HG02973 (cell line): Measurements from ENCODE around the gene OR11A1.

Source experiments
- ATAC-seq: cut with Tn5 transposase; IDR thresholded peaks from one replicate; pipeline ENCODE4 v1.9.1; 2021; ENCODE audit warnings: moderate library complexity; ENCODE audit not compliant: unreplicated experiment

The OR11A1 gene

GRCh38 chr6:29456971-29457370 lies at the start of gene OR11A1, which contains the start of gene OR2H1:
TSS of gene OR11A1 (minus strand) at chr6:29457071. CDS start at chr6:29427641, 29,430 bp downstream.
TSS of gene OR2H1 (plus strand) at chr6:29457155. CDS start at chr6:29461770, 4,615 bp downstream.
- ATAC-seq: no peak

DNA sequence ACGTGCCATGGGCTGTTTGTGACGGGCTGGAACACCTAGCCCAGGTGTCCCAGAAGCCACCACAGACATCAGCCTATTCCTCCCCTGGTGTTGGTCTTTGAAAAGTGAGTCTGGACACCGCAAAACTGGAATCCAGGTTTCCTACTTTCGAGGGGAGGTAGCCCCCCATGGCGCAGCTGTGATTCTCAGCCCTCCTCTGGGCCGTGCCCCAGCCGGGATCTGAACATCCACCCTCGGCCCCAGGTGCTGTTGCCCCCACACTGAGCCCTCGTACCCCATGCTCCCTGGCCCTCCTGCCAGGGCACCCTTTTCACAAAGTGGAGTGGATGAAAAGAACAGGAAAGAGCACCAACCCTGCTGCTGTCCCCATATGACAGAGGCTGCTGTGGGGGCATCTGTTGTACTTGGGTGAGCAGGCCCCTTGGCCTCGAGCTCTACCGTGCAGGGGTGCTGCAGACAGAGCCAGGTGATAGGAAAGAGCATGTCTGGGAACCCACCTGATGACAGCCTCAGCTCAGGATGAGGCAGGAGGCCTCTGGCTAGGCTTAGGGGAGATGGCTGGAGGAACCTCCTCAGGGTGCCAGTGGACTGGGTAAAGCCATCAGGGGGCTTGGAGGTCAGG lies 49.7 kb upstream of the OR11A1 start:
- ATAC-seq: no peak

DNA sequence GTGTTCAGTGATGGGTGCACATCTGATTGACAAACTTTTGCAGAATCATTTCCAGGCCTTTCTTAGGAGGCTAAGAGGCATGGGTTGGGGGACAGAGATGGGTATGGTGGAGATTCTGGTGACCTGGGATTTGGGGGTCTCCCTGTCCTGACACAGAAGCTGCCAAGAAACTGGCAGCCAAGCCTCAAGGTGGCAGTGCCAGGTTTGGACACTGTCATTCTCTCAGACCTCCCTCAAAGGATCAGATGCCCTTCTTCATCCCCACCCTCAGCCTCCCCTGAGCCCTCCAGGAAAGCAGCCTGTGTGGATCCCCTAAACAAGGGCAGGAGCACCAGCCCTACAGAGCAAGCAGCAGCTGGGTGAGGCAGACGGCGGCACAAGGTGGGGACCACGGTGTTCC lies 48.9 kb upstream of the OR11A1 start:
- ATAC-seq: no peak

DNA sequence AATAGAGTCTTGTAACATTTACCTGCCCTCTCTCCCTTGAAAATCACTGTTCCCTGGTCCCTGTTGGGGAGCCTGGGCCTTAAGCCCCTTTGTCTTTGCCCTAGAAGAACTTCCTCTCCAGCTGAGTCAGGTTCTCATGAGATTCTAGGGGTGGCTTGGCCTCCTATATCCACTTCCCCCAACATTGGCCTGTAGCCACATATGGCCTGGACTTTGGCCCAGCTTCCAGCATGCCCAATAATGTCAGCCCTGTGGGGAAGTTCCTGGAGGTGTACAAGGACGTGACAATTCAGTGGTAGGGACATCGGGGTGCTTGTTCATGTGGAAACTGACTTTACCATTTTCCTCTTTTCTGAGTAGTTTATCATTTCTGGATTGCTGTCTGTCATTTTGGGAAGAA lies 48.1 kb upstream of the OR11A1 start:
- no peak for ATAC-seq

DNA sequence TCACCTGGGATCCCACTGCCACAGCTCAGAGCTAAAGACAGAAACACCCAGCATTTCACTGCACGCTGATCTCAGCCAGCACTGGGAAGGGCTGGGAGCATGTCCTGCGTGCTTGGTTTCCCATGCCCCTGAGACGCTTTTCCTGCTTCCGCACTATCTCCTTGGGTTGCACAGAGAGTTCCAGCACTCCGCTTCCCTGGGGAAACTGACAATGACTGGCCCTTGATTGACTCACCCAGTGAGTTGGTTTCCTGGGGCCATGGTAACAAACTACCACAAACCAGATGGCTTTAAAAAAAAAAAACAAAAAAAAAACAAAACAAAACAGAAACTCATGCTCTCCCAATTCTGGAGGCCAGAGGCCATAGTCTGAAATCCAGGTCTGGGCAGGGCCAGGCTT lies 45.7 kb upstream of the OR11A1 start:
- ATAC-seq: no peak

GRCh38 chr6:29502181-29502580 lies 45.3 kb upstream of the OR11A1 start:
- no peak for ATAC-seq

- ATAC-seq: no peak
Observed at GRCh38 chr6:29501106-29501505, 44.2 kb upstream of the OR11A1 start.

DNA sequence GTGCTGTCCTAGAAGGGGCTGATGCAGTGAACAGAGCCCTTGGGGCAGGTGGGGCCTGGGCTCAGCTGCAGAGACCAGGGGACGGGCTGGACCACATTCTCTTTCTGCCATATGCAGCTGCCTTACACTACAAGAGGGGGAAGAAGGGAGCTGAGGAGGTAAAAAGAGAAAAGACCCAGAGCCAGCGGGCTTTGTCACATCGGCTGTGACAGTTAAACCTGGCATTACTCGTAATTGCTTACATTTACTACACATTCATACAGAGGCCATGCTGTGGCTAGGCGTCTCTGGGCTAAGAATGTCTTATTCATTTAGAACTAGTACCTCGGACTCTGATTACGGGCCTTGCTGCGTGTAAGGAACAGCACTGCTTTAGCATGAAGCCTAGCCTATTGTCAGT lies 43.7 kb upstream of the OR11A1 start:
- no peak for ATAC-seq

- ATAC-seq: no peak
Observed at GRCh38 chr6:29499704-29500103, 42.8 kb upstream of the OR11A1 start.

- no peak for ATAC-seq
Observed at GRCh38 chr6:29496961-29497360, 40.1 kb upstream of the OR11A1 start.

- no peak for ATAC-seq
Observed at GRCh38 chr6:29495571-29495970, 38.7 kb upstream of the OR11A1 start.

DNA sequence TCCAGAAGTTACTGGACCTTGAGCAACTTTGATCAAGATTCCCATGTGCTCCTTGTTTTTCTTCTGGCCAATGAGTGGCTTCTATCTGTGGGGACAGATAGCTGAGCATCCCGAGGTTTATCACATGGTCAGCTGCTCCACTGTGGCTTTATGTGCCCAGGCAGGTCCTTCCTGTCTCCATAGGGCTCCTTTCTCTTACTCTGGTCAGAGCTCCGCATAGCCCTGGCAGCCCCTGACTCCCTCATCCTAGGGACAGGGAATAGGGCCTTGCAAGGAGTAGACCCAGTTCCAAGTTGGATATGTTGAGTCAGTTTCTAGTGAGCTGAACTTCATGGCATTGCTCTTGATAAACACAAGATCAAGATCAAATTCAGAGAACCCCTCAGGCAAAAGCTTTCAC lies 37.3 kb upstream of the OR11A1 start:
- ATAC-seq: no peak

- ATAC-seq: no peak
Observed at GRCh38 chr6:29493261-29493660, 36.4 kb upstream of the OR11A1 start.

- ATAC-seq: no peak
Observed at GRCh38 chr6:29491574-29491973, 34.7 kb upstream of the OR11A1 start.

- no peak for ATAC-seq
Observed at GRCh38 chr6:29490552-29490951, 33.7 kb upstream of the OR11A1 start.

- no peak for ATAC-seq
Observed at GRCh38 chr6:29490055-29490454, 33.2 kb upstream of the OR11A1 start.

- no peak for ATAC-seq
Observed at GRCh38 chr6:29489286-29489685, 32.4 kb upstream of the OR11A1 start.

DNA sequence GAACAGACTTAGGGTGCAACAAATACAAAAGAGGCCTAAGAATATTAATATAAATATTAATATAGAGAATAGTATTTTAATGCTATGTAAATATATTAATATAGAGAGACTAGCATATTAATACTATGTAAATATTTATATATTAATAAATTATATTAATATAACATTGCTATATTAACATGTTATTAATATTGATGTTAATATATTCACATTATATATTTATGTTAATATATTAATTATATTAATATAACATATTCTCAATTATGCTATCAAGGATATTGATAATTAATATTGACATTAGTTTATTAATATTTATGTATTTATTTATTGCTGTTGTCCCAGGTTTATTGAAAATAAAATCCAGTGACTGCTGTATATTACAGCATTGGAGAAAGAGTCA lies 32.0 kb upstream of the OR11A1 start:
- ATAC-seq: no peak

- no peak for ATAC-seq
Observed at GRCh38 chr6:29487660-29488059, 30.8 kb upstream of the OR11A1 start, which contains the start of gene MAS1L. TSS of gene MAS1L (minus strand) at chr6:29487956. CDS start at chr6:29487902, 54 bp downstream.

GRCh38 chr6:29487131-29487530 lies 30.3 kb upstream of the OR11A1 start:
- no peak for ATAC-seq

- no peak for ATAC-seq
Observed at GRCh38 chr6:29486577-29486976, 29.7 kb upstream of the OR11A1 start.

DNA sequence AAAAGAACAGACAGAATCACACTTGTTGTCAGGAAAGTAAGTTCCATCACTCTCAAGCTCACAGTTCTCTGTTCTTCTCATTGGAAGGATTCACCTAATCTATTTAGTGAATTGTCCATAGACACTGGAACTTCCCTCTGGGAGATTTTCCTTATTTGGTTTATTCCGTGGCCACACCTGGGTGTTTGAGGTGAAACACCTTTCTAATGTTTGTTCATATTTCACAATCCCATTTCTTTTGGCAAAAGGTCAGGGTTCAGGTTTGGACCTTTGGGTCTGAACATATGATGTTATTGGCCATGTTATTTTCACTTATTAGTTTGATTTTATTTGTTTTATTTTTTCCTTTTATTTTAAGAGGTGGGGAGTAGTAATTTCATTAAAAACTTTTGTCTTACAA lies 26.9 kb upstream of the OR11A1 start:
- ATAC-seq: no peak

GRCh38 chr6:29483186-29483585 lies 26.3 kb upstream of the OR11A1 start:
- ATAC-seq: no peak
